H1 (cell line): ENCODE measurements around the gene TOP3B. TPM values are rescaled to one million over a fixed set of nuclear protein-coding genes. Genes with fewer than 3 reads are reported as not detected.
A peak's percentile ranks its signal among the peaks of the same experiment; 100 is the strongest.

ENCODE experiments used
- CTCF ChIA-PET: fragments of 300-600 bp; sonication (Branson Sonifier 250); formaldehyde crosslinking; loops from one replicate; lab custom pipeline; 2021; ENCODE audit not compliant: partially characterized antibody; lab: Charles Lee
- POLR2A ChIA-PET: fragments of 300-600 bp; sonication (Branson Sonifier 250); formaldehyde crosslinking; loops from one replicate; lab custom pipeline; 2021; ENCODE audit warnings: inconsistent platforms; ENCODE audit not compliant: partially characterized antibody; lab: Charles Lee
- DNase-seq, 2 experiments: peaks; one replicate each; pipeline versions ENCODE4 v3.0.0 to v3.0.0-alpha.2; 2010 to 2022; ENCODE audit warnings: low spot score in 2 of 2, low read depth in 1 of 2, mixed read lengths in 1 of 2
- FAIRE-seq: peaks from 2 replicates; lab custom pipeline; 2011; peaks lifted over from hg19 to GRCh38; lab: Jason Lieb, UNC
- H2AFZ ChIP-seq: 2 replicates; pipeline ENCODE4 v1.8.1; 2012; ENCODE audit warnings: low read length, inconsistent platforms
- H2AK5ac ChIP-seq: 2 replicates; pipeline ENCODE4 v1.6.1; 2013; ENCODE audit warnings: low read depth, low read length
- H2BK120ac ChIP-seq: replicated peaks from 2 replicates; pipeline ENCODE3; 2013; ENCODE audit warnings: low read depth, low read length, inconsistent platforms
- H2BK12ac ChIP-seq: 2 replicates; pipeline ENCODE4 v1.6.1; 2013; ENCODE audit warnings: low read depth, low read length
- H2BK15ac ChIP-seq: 2 replicates; pipeline ENCODE4 v1.6.1; 2013; ENCODE audit warnings: low read length
- H2BK20ac ChIP-seq: 2 replicates; pipeline ENCODE4 v1.6.1; 2013; ENCODE audit warnings: low read length
- H2BK5ac ChIP-seq: 2 replicates; pipeline ENCODE4 v1.6.1; 2013; ENCODE audit warnings: low read depth, low read length
- H3K14ac ChIP-seq: 2 replicates; pipeline ENCODE4 v1.6.1; 2013; ENCODE audit warnings: inconsistent platforms; ENCODE audit not compliant: insufficient read length
- H3K18ac ChIP-seq: 2 replicates; pipeline ENCODE4 v1.6.1; 2013; ENCODE audit warnings: low read length; ENCODE audit errors: extremely low read depth
- H3K23ac ChIP-seq: 2 replicates; pipeline ENCODE4 v1.6.1; 2013; ENCODE audit warnings: inconsistent platforms; ENCODE audit not compliant: insufficient read length
- H3K23me2 ChIP-seq: 2 replicates; pipeline ENCODE4 v1.6.1; 2013; ENCODE audit warnings: low read depth, low read length
- H3K27ac ChIP-seq: 2 replicates; pipeline ENCODE4 v1.6.1; 2011; ENCODE audit warnings: low read depth, low read length, inconsistent platforms
- H3K27me3 ChIP-seq, 4 experiments: replicated peaks in 1 of 4; 1 replicate in 1 of 4; 2 replicates in 3 of 4; pipeline versions ENCODE4 v1.6.1 to v1.8.1; 2011 to 2013; ENCODE audit warnings: low read length in 3 of 4, mild to moderate bottlenecking in 3 of 4, inconsistent platforms in 2 of 4, mixed read lengths in 2 of 4, moderate library complexity in 1 of 4; ENCODE audit not compliant: control insufficient read depth in 3 of 4, insufficient read depth in 3 of 4; ENCODE audit errors: extremely low read depth in 1 of 4
- H3K36me3 ChIP-seq, 4 experiments: 2 replicates each; pipeline versions ENCODE4 v1.6.1 to v1.8.1; 2011 to 2013; ENCODE audit warnings: mild to moderate bottlenecking in 4 of 4, low read length in 3 of 4, moderate library complexity in 2 of 4, control low read depth in 1 of 4, inconsistent platforms in 1 of 4; ENCODE audit not compliant: insufficient read depth in 4 of 4, control insufficient read depth in 2 of 4
- H3K4ac ChIP-seq: replicated peaks from 2 replicates; pipeline ENCODE3; 2013; ENCODE audit warnings: low read length, low read depth, mixed read lengths, inconsistent platforms; ENCODE audit not compliant: insufficient read length
- H3K4me1 ChIP-seq, 4 experiments: replicated peaks in 1 of 4; 1 replicate in 1 of 4; 2 replicates in 3 of 4; pipeline versions ENCODE4 v1.6.1 to v1.8.1; 2011 to 2013; ENCODE audit warnings: low read length in 3 of 4, inconsistent platforms in 2 of 4, mixed read lengths in 1 of 4; ENCODE audit not compliant: insufficient read depth in 4 of 4, control insufficient read depth in 3 of 4
- H3K4me2 ChIP-seq, 2 experiments: 2 replicates each; pipeline versions ENCODE4 v1.6.1 to v1.8.1; 2011 to 2013; ENCODE audit warnings: low read depth in 2 of 2, low read length in 2 of 2, control low read depth in 1 of 2, inconsistent platforms in 1 of 2, mild to moderate bottlenecking in 1 of 2; ENCODE audit not compliant: insufficient read depth in 1 of 2
- H3K4me3 ChIP-seq, 4 experiments: fragments of 200-600, 300-600 bp in 1 of 4; sonication (generic), shearing (Covaris generic), sonication (Bioruptor Twin) in 1 of 4; 2 replicates each; pipeline versions ENCODE4 v1.5.1 to v1.8.1; 2011 to 2016; ENCODE audit warnings: low read length in 4 of 4, low read depth in 3 of 4, control low read depth in 2 of 4, inconsistent platforms in 2 of 4, mild to moderate bottlenecking in 2 of 4, mixed read lengths in 1 of 4, moderate library complexity in 1 of 4; ENCODE audit not compliant: insufficient read depth in 2 of 4; ENCODE audit errors: extremely low read depth in 1 of 4
- H3K56ac ChIP-seq: replicated peaks from 2 replicates; pipeline ENCODE3; 2013; ENCODE audit warnings: low read depth, mild to moderate bottlenecking, mixed read lengths, low read length, inconsistent platforms; ENCODE audit not compliant: insufficient read length
- H3K79me1 ChIP-seq: 2 replicates; pipeline ENCODE4 v1.6.1; 2013; ENCODE audit warnings: low read depth, low read length, control low read depth
- H3K79me2 ChIP-seq, 2 experiments: 2 replicates each; pipeline versions ENCODE4 v1.6.1 to v1.8.1; 2012 to 2013; ENCODE audit warnings: low read length in 2 of 2, mild to moderate bottlenecking in 2 of 2, inconsistent platforms in 1 of 2; ENCODE audit not compliant: insufficient read depth in 2 of 2, control insufficient read depth in 1 of 2
- H3K9ac ChIP-seq, 4 experiments: replicated peaks in 1 of 4; 1 replicate in 1 of 4; 2 replicates in 3 of 4; pipeline versions ENCODE4 v1.6.1 to v1.8.1; 2011 to 2013; ENCODE audit warnings: low read depth in 3 of 4, low read length in 3 of 4, control low read depth in 2 of 4, mild to moderate bottlenecking in 2 of 4, moderate library complexity in 2 of 4, inconsistent platforms in 1 of 4; ENCODE audit errors: extremely low read depth in 1 of 4
- H3K9me3 ChIP-seq, 2 experiments: 2 replicates each; pipeline versions ENCODE4 v1.6.1 to v1.8.1; 2012 to 2013; ENCODE audit warnings: mild to moderate bottlenecking in 2 of 2, moderate library complexity in 2 of 2, control low read depth in 1 of 2, inconsistent platforms in 1 of 2, low read depth in 1 of 2, low read length in 1 of 2, mixed read lengths in 1 of 2; ENCODE audit not compliant: insufficient read depth in 2 of 2
- H4K20me1 ChIP-seq, 2 experiments: replicated peaks in 1 of 2; 2 replicates each; pipeline versions ENCODE3 to v1.8.1; 2011 to 2013; ENCODE audit warnings: inconsistent platforms in 2 of 2, low read length in 2 of 2, mild to moderate bottlenecking in 1 of 2; ENCODE audit not compliant: insufficient read depth in 2 of 2, control insufficient read depth in 1 of 2
- H4K5ac ChIP-seq: 2 replicates; pipeline ENCODE4 v1.6.1; 2013; ENCODE audit warnings: low read length, low read depth, mixed read lengths, inconsistent platforms; ENCODE audit not compliant: insufficient read length
- H4K8ac ChIP-seq: 2 replicates; pipeline ENCODE4 v1.8.0; 2013; ENCODE audit warnings: mild to moderate bottlenecking, moderate library complexity, low read length, inconsistent platforms; ENCODE audit not compliant: insufficient read depth; ENCODE audit errors: extremely low read depth
- H4K91ac ChIP-seq: replicated peaks from 2 replicates; pipeline ENCODE3; 2013; ENCODE audit warnings: low read length, mixed read lengths, inconsistent platforms; ENCODE audit not compliant: insufficient read length
- CBX5 ChIP-seq: fragments of 300-800, 300-1000 bp; sonication (generic); IDR thresholded peaks from 2 replicates; pipeline ENCODE4 v1.7.1; 2016; ENCODE audit warnings: antibody characterized with exemption, low read length, low read depth
- GABPA ChIP-seq: IDR thresholded peaks from 2 replicates; pipeline ENCODE4 v1.6.1; 2011; ENCODE audit warnings: mild to moderate bottlenecking, low read length, moderate library complexity, borderline replicate concordance; ENCODE audit not compliant: insufficient read depth
- POLR2A ChIP-seq, 2 experiments: IDR thresholded peaks; 1 replicate in 1 of 2; 2 replicates in 1 of 2; pipeline ENCODE4 v1.6.1; 2011; ENCODE audit warnings: low read depth in 2 of 2, low read length in 2 of 2, mild to moderate bottlenecking in 2 of 2; ENCODE audit errors: control extremely low read depth in 1 of 2
- POLR2AphosphoS5 ChIP-seq: IDR thresholded peaks from 2 replicates; pipeline ENCODE4 v1.6.1; 2011; ENCODE audit warnings: low read depth, low read length
- RBBP5 ChIP-seq: IDR thresholded peaks from 2 replicates; pipeline ENCODE4 v1.7.1; 2012; ENCODE audit warnings: low read depth, mild to moderate bottlenecking, inconsistent platforms, low read length, moderate library complexity, borderline replicate concordance
- RFX5 ChIP-seq: IDR thresholded peaks from 2 replicates; pipeline ENCODE4 v1.6.1; 2011; ENCODE audit warnings: low read depth, low read length, improper control_type of control experiment, borderline replicate concordance
- SAP30 ChIP-seq: fragments of 300-600 bp; sonication (generic); IDR thresholded peaks from 2 replicates; pipeline ENCODE4 v1.7.1; 2012; ENCODE audit warnings: low read length, moderate library complexity, mild to moderate bottlenecking, inconsistent platforms; ENCODE audit not compliant: insufficient read depth, insufficient replicate concordance
- SIRT6 ChIP-seq: IDR thresholded peaks from one replicate; pipeline ENCODE4 v1.7.1; 2012; ENCODE audit warnings: low read length, inconsistent platforms
- SUZ12 ChIP-seq: fragments of 200-600 bp; sonication (generic); IDR thresholded peaks from 2 replicates; pipeline ENCODE4 v1.6.1; 2012; ENCODE audit warnings: mild to moderate bottlenecking, inconsistent platforms, low read length, moderate library complexity, mixed read lengths
- USF2 ChIP-seq: IDR thresholded peaks from 2 replicates; pipeline ENCODE4 v1.6.1; 2011; ENCODE audit warnings: low read length, improper control_type of control experiment
- YY1 ChIP-seq: IDR thresholded peaks from 2 replicates; pipeline ENCODE4 v1.6.1; 2011; ENCODE audit warnings: low read depth, mild to moderate bottlenecking, low read length
- ZNF274 ChIP-seq: IDR thresholded peaks from 2 replicates; pipeline ENCODE4 v1.7.0; 2012; ENCODE audit warnings: low read length, borderline replicate concordance; ENCODE audit errors: extremely low read depth
- WGBS, 2 experiments: shearing (Covaris generic) in 1 of 2; methylation state at CpG; one replicate each; pipeline versions ENCODE4 v1.1.6 to v1.1.7; 2013 to 2015; ENCODE audit warnings: low lambda C conversion rate in 2 of 2, mixed read lengths in 2 of 2, inconsistent platforms in 1 of 2, low coverage in 1 of 2, missing lambda C conversion rate in 1 of 2; ENCODE audit not compliant: insufficient replicate concordance in 2 of 2, insufficient coverage in 1 of 2, insufficient read length in 1 of 2; ENCODE audit errors: extremely low coverage in 1 of 2, missing lambda C conversion rate in 1 of 2; 5-methylcytosine and 5-hydroxymethylcytosine counted together
- polyA plus RNA-seq, 7 experiments: library from polyadenylated mRNA; depleted of rRNA in 3 of 7; stranded (reverse) in 5 of 7; unstranded in 2 of 7; fragments of >200 nt in 5 of 7; fragments of 200-250 nt in 2 of 7; gene quantifications; 1 replicate in 5 of 7; 2 replicates in 1 of 7; 4 replicates in 1 of 7; pipeline versions ENCODE4 v1.2.1 to v1.2.3, GENCODE V29; 2011 to 2013; ENCODE audit warnings: missing spikeins in 2 of 7, mixed read lengths in 2 of 7
- total RNA-seq: library from RNA; stranded (reverse); fragmentation: NEBNext Ultra II Directional; extraction: Animal tissue kit (Norgen Biotek cat#: 25700); gene quantifications from 2 replicates; pipeline ENCODE4 v1.2.1, GENCODE V29; 2021

TOP3B gene
- total and polyA plus RNA-seq, 2 of the 8 experiments (the other 6 are each of a cell fraction or from before 2014, with no cell fraction given) = 30.4 to 52.8 TPM

DNA sequence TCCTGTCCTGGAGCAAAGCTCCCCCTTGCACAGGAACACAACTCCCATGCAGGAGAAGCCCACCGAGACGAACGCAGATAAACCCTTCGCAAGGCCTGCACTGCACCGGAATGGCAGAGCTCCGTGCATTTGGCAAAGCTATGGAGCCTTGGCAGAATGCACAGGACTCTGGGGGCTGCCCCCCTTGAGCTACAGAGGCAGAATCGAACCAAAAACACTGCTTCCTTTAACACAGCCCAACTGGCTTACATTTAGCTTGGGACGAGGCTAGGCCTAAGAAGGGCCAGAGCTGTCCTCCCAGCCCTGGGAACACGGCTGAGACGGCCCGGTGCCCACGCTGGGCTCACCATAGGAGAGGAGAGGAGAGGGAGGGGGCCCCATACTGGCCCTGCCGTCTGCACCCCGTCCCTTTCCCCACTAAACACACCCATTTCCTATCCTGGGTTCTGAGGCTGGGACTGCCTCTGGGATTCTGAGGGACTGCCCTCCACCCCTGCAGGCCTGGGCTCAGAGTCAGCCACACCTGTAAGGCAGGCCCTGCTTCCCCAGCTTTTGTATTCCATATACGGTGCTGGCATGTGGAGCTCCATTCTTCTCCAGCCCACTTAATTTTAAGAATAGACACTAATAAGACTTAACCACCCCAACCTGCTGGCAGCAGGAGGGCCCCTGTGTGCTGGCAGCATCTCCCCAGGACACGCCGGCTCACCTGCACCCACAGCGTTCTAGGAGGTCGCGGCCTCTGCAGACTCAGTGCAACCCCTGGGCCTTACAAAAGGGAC lies 62.9 kb downstream of the TOP3B start:
- H3K18ac ChIP-seq = peak overlapping the region; percentile 32; the same call in 1 of the 2 replicates
- WGBS, 2 experiments = 82% methylated on average over 15 of the region's 20 CpGs; no CpG with 5 or more reads in 1 of the 2 experiments
- H3K4me1 ChIP-seq = peaks cover 13 to 47% (median 35%) of the 10 kb centered on the region in 4 experiments
- H3K4me2 ChIP-seq = no peak overlapping the region
- FAIRE-seq (no peak), DNase-seq (no peak)
- peak overlapping the region; percentile 51 for H2BK20ac ChIP-seq
- H3K4me3 ChIP-seq = no peak overlapping the region
- H3K9ac ChIP-seq = no peak overlapping the region
- no peak overlapping the region for H4K5ac ChIP-seq
- no peaks in the 10 kb centered on the region for H4K20me1 ChIP-seq
- no peak overlapping the region for H3K27ac ChIP-seq
- H3K36me3 ChIP-seq = no peaks in the 10 kb centered on the region
- no peak overlapping the region for H2AK5ac ChIP-seq
- H3K9me3 ChIP-seq = no peaks in the 10 kb centered on the region
- H2BK5ac ChIP-seq = peak overlapping the region; percentile 97
- no peak overlapping the region for H2BK120ac ChIP-seq
- peak overlapping the region; percentile 81 for H2BK15ac ChIP-seq
- H3K14ac ChIP-seq = no peak overlapping the region
- H3K79me2 ChIP-seq = no peaks in the 10 kb centered on the region
- CTCF ChIA-PET = interaction anchor here (0.5 to 7.5 kb wide), 6 partner anchors 11 to 149 kb away, joined by 3 to 59 read pairs (median 3); partner anchors contain the start of gene MAPK1
- POLR2A ChIA-PET = no interaction called here
- peak overlapping the region; percentile 86; the same call in 1 of the 2 replicates for H2BK12ac ChIP-seq
- no peaks in the 10 kb centered on the region for H3K79me1 ChIP-seq
- no peak overlapping the region for H3K4ac ChIP-seq
- no peak overlapping the region for H3K56ac ChIP-seq
- H3K23ac ChIP-seq = no peak overlapping the region
- no peaks in the 10 kb centered on the region for H3K23me2 ChIP-seq
- H2AFZ ChIP-seq = no peak overlapping the region
- no peaks in the 10 kb centered on the region; a peak in 1 of 7 replicates for H3K27me3 ChIP-seq
- H4K8ac ChIP-seq = no peak overlapping the region
- H4K91ac ChIP-seq = no peak overlapping the region
- TF ChIP-seq USF2 (no peak), CBX5 (no peak), YY1 (no peak), RBBP5 (no peak), GABPA (no peak), POLR2AphosphoS5 (no peak), ZNF274 (no peak), SUZ12 (no peak), SIRT6 (no peak), SAP30 (no peak), POLR2A (IDR thresholded peaks at IDR 0.05; ENCODE audit: control extremely low read depth in 1 of 2, low read depth in 2 of 2, low read length in 2 of 2) (no peak), RFX5 (no peak)
